MM.1S (cell line): ENCODE results near the gene FBN3.

Source experiments
- DNase-seq: peaks from one replicate; pipeline ENCODE4 v3.0.0-alpha.2; 2015
- H2AFZ ChIP-seq: fragments of 300-600 bp; sonication (generic); 2 replicates; pipeline ENCODE4 v1.6.0; 2016; ENCODE audit warnings: antibody characterized with exemption, low read length
- H3F3A ChIP-seq: fragments of 300-600 bp; sonication (generic); 2 replicates; pipeline ENCODE4 v1.6.1; 2016; ENCODE audit warnings: mild to moderate bottlenecking, antibody characterized with exemption, low read length, moderate library complexity, mixed read lengths; ENCODE audit not compliant: insufficient read depth
- H3K27ac ChIP-seq: fragments of 300-600 bp; sonication (generic); 2 replicates; pipeline ENCODE4 v1.5.1; 2016; ENCODE audit warnings: mild to moderate bottlenecking, low read length
- H3K27me3 ChIP-seq: fragments of 300-600 bp; sonication (generic); replicated peaks from 2 replicates; pipeline ENCODE4 v1.6.0; 2016; ENCODE audit warnings: low read length; ENCODE audit not compliant: insufficient read depth
- H3K36me3 ChIP-seq: fragments of 300-600 bp; sonication (generic); replicated peaks from 2 replicates; pipeline ENCODE4 v1.6.1; 2016; ENCODE audit warnings: mild to moderate bottlenecking, low read length, mixed read lengths; ENCODE audit not compliant: insufficient read depth
- H3K4me1 ChIP-seq: fragments of 300-600 bp; sonication (generic); 2 replicates; pipeline ENCODE4 v1.6.1; 2016; ENCODE audit warnings: low read length, mixed read lengths
- H3K4me2 ChIP-seq: fragments of 300-600 bp; sonication (generic); 2 replicates; pipeline ENCODE4 v1.6.0; 2016; ENCODE audit warnings: low read depth, low read length
- H3K4me3 ChIP-seq: fragments of 300-600 bp; sonication (generic); 2 replicates; pipeline ENCODE4 v1.5.1; 2016; ENCODE audit warnings: low read length, mixed read lengths
- H3K79me2 ChIP-seq: fragments of 300-600 bp; sonication (generic); 2 replicates; pipeline ENCODE4 v1.6.1; 2016; ENCODE audit warnings: mixed run types, low read length, mixed read lengths
- H3K9ac ChIP-seq: fragments of 300-600 bp; sonication (generic); 2 replicates; pipeline ENCODE4 v1.6.1; 2016; ENCODE audit warnings: low read length, mixed read lengths
- H3K9me2 ChIP-seq: fragments of 300-600 bp; sonication (generic); replicated peaks from 2 replicates; pipeline ENCODE4 v1.6.1; 2016; ENCODE audit warnings: mild to moderate bottlenecking, low read length, mixed read lengths; ENCODE audit not compliant: insufficient read depth
- H3K9me3 ChIP-seq: fragments of 300-600 bp; sonication (generic); replicated peaks from 2 replicates; pipeline ENCODE4 v1.6.1; 2016; ENCODE audit warnings: mild to moderate bottlenecking, low read length, mixed read lengths; ENCODE audit not compliant: insufficient read depth
- H4K20me1 ChIP-seq: fragments of 300-600 bp; sonication (generic); 2 replicates; pipeline ENCODE4 v1.6.1; 2016; ENCODE audit warnings: mild to moderate bottlenecking, low read length, moderate library complexity, mixed read lengths; ENCODE audit not compliant: insufficient read depth
- CTCF ChIP-seq: fragments of 300-600 bp; sonication (generic); IDR thresholded peaks from 2 replicates; pipeline ENCODE4 v1.5.1; 2016; ENCODE audit warnings: antibody characterized with exemption, low read length, mixed read lengths
- EZH2 ChIP-seq: fragments of 300-600 bp; sonication (generic); optimal IDR thresholded peaks from 2 replicates; pipeline ENCODE3; 2017; ENCODE audit warnings: low read depth, mild to moderate bottlenecking, antibody characterized with exemption, low read length, mixed read lengths
- EZH2phosphoT487 ChIP-seq: fragments of 300-600 bp; sonication (generic); IDR thresholded peaks from 2 replicates; pipeline ENCODE4 v1.6.1; 2018; ENCODE audit warnings: antibody characterized with exemption, low read length

The FBN3 gene

GRCh38 chr19:8192221-8192820 is 42.9 kb upstream of the FBN3 start:
- Histone ChIP-seq H3K79me2 (no peaks in the 10 kb centered on the region), H3K36me3 (no peaks in the 10 kb centered on the region), H3K9ac (no peak overlapping the region), H3K4me2 (no peak overlapping the region), H3K9me3 (no peaks in the 10 kb centered on the region), H3K9me2 (no peaks in the 10 kb centered on the region), H3K27me3 (peaks cover 34% of the 10 kb centered on the region), H4K20me1 (no peaks in the 10 kb centered on the region), H3K27ac (no peak overlapping the region), H3F3A (0 out of 2 replicates have a peak, but pooled peaks cover 3% of the 10 kb centered on the region), H2AFZ (no peak overlapping the region), H3K4me3 (no peak overlapping the region), H3K4me1 (peaks cover 17% of the 10 kb centered on the region)
- TF ChIP-seq EZH2phosphoT487, result no peak
- no peak for TF ChIP-seq EZH2
- DNase-seq, result no peak

- no peak for TF ChIP-seq EZH2
- TF ChIP-seq EZH2phosphoT487, result no peak
- no peak for TF ChIP-seq CTCF
- no peak overlapping the region for H3K4me2 ChIP-seq
- H3K27me3 ChIP-seq, result peaks cover 83% of the 10 kb centered on the region
- no peaks in the 10 kb centered on the region for H3K9me3 ChIP-seq
- no peak overlapping the region for H3K27ac ChIP-seq
- H3K9ac ChIP-seq, result no peak overlapping the region
- H3K9me2 ChIP-seq, result no peaks in the 10 kb centered on the region
- no peak overlapping the region for H3K4me3 ChIP-seq
- no peaks in the 10 kb centered on the region for H3F3A ChIP-seq
- H4K20me1 ChIP-seq, result no peaks in the 10 kb centered on the region
- no peaks in the 10 kb centered on the region for H3K79me2 ChIP-seq
- no peak for DNase-seq
- no peak overlapping the region for H2AFZ ChIP-seq
- no peaks in the 10 kb centered on the region for H3K36me3 ChIP-seq
- H3K4me1 ChIP-seq, result no peaks in the 10 kb centered on the region
These were observed 36.1 kb upstream of the FBN3 start for GRCh38 chr19:8185343-8186068.

- Histone ChIP-seq H3K9me3 (no peaks in the 10 kb centered on the region), H3K9ac (no peak overlapping the region), H3K4me1 (no peaks in the 10 kb centered on the region), H4K20me1 (no peaks in the 10 kb centered on the region), H3K79me2 (no peaks in the 10 kb centered on the region), H3K27me3 (peaks cover 86% of the 10 kb centered on the region), H3K27ac (no peak overlapping the region), H3K4me2 (no peak overlapping the region), H2AFZ (no peak overlapping the region), H3K36me3 (no peaks in the 10 kb centered on the region), H3K9me2 (no peaks in the 10 kb centered on the region), H3K4me3 (no peak overlapping the region), H3F3A (no peaks in the 10 kb centered on the region)
- DNase-seq, result no peak
- TF ChIP-seq EZH2phosphoT487, result no peak
- no peak for TF ChIP-seq EZH2
- no peak for TF ChIP-seq CTCF
These were observed 34.9 kb upstream of the FBN3 start for GRCh38 chr19:8184274-8184673.

GRCh38 chr19:8180018-8180417 is 30.6 kb upstream of the FBN3 start:
- H3K79me2 ChIP-seq, result no peaks in the 10 kb centered on the region
- no peaks in the 10 kb centered on the region for H3K36me3 ChIP-seq
- DNase-seq, result no peak
- H3K4me1 ChIP-seq, result no peaks in the 10 kb centered on the region
- H3K4me3 ChIP-seq, result no peak overlapping the region
- H2AFZ ChIP-seq, result no peak overlapping the region
- no peak overlapping the region for H3K27ac ChIP-seq
- no peaks in the 10 kb centered on the region for H4K20me1 ChIP-seq
- H3K4me2 ChIP-seq, result no peak overlapping the region
- peaks cover 78% of the 10 kb centered on the region for H3K27me3 ChIP-seq
- no peaks in the 10 kb centered on the region for H3F3A ChIP-seq
- no peak overlapping the region for H3K9ac ChIP-seq
- no peaks in the 10 kb centered on the region for H3K9me3 ChIP-seq
- TF ChIP-seq EZH2phosphoT487 (no peak), CTCF (no peak), EZH2 (no peak)
- H3K9me2 ChIP-seq, result no peaks in the 10 kb centered on the region
